Stimulated activated CD4-positive, alpha-beta T cell treated with anti-CD3 and anti-CD28 coated beads, Interleukin-2, amount 100 ng/mL, for 24 hours (primary cell): Measurements from ENCODE around the gene MYT1.

Experiments
- DNase-seq, 2 donors: peaks; one replicate each; pipeline ENCODE4 v3.0.0-alpha.2; 2020

MYT1 gene

GRCh38 chr20:64253443-64253842 is 89.2 kb downstream of the MYT1 start:
- no peak for DNase-seq

DNA sequence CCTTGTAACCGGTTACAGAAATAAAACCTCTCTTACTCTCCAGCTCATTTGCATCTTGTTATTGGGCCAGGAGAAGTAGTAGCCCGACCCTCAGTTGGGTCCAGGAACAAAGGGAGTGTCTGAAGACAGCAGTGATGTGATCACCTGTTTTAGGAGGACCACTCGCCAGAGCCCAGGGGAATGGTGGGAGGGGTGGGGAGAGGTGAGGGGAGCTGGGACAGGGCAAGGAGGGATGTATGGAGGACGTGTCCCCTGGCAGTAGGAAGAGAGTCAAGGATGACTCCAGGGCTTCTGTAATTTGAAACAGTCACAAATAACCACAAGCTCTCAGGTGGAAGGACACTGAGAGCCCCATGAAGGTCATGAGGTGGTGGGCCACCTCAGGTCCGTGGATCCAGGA is 89.9 kb downstream of the MYT1 start:
- DNase-seq: no peak

- no peak for DNase-seq
Measured at GRCh38 chr20:64254571-64255360, 90.5 kb downstream of the MYT1 start.

DNA sequence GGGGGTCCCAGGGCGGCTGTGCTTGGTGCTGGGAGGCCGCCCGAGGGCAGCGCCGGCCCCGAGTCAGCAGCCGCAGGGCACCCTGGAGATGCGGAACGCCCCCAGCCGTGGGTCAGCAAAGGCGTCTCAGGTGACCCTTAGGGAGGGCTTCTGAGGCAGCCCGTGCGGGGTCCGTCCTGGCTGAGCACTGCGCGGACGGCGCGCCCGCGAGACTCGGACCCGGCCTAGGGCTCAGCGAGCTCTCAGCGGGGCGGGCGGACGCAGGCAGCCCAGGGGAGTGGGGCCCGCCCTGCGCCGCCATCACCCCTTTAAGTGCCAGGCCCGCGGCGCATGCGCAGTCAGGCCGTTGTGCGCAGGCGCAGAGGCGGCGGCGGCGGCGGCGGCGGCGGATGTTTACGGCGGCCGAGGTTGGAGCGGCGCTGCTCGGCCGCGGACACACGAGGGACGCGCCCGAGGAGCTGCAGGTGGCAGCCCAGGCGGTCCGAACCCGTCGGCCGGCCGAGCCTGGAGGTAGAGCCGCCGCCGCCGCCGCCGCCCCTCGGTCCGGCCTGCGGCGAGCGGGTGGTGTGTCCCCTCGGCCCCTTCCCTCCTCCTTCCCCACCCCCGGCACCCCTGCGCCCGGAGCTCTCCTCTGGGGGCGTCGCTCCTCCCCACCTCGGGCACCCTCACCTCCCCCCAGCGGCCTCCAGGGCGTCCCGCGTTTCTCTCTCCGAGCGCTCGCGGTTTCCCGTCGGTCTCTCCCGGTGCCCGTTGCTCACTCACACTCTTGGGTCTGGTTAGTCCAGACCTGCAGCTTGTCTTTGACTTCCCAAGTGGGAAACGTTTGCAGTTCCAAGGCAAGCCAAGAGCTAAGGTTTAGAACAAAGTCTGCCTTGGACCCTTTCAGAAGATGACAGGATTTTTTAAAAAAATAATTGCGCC is 91.4 kb downstream of the MYT1 start, which contains the start of gene PCMTD2:
Gene PCMTD2, plus strand, starts transcription at position 388 of the 921 bp plus-strand sequence. CDS start 4,218 bp downstream, outside the sequence.
- DNase-seq: peak; percentile 85 to 88

DNA sequence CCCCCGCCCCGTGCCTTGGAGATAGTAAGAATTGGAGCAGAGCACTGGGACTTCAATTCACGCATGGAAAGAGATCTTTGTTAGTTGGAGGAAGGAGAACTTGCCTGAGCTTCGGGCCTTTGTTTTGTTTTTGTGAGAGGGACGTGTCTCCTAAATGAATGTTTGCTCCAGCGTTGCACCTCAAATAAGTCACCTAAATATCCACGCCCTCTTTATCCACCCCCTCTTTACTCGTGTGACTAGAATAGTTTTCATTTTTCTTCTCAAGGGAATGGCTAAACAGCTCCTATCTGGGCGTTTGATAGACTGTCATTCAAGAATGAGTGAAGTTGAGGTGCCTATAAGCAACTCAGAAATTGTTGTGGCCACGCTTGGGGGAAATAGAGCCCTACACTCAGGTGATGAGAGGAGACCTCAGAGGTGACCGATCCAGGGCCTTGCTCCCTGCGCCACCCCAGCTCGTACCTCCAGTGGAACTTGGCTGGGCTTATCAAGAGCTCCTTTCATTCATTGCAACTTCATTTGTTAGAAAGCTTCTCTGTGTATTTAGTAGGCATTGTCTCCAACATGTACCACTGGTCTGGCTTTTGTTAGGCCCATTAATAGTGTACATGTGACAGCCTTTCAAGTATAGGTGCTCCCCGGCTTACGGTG is 92.2 kb downstream of the MYT1 start:
- peak in 1 of 2 donors; percentile 19 for DNase-seq

DNA sequence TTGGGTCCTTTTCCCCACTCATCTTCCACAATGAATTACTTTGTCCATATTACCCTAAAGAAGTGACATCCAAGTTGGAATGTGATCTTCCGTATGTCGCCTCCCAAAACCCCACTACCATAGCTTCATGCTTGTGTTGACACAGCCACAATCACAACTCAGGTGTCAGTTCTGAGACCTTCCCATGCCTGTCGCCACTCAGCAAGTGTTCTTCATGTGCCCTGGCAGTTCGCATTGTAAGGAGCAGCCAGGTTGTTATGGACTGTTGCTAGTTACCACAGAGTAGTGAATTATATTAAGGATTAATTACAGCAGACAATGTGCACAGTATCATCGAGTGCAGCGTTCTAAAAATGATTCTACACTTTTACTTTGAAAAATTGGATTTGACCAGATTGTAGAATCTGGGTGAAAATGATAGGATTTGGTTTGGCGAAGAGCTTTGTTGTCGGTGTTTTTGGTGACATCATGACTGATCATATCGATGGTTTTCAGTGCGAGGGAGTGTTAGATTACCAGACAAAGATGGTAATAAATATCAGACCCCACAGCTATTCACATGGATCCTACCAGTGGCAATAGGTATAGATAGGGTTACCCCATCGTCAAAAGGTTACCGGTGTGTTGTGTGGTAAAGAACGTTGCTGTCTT is 93.0 kb downstream of the MYT1 start:
- peak in 1 of 2 donors; percentile 14 for DNase-seq

- no peak for DNase-seq
Measured at GRCh38 chr20:64258071-64258823, 94.0 kb downstream of the MYT1 start.

GRCh38 chr20:64260239-64260638 is 96.0 kb downstream of the MYT1 start:
- DNase-seq: no peak

DNA sequence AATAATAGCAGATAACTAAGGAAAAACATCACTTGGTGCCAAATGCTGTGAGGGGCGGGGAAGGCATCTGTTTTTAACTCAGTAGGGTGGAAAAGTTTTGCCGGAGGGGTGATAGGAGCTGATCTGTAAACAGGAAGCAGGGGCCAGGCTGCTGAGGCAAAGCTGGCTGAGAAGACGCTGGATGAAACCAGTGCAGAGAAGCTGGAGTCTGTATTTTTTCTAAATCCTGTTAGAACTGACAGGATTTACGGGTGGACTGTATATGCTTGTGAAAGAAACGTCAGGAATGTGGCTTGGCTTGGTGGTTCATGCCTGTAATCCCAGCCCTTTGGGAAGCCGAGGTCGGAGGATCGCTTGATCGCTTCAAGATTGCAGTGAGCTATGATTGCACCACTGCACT is 96.9 kb downstream of the MYT1 start:
- no peak for DNase-seq

- DNase-seq: no peak
Measured at GRCh38 chr20:64264091-64264490, 99.8 kb downstream of the MYT1 start.

- no peak for DNase-seq
Measured at GRCh38 chr20:64265201-64265600, 100.9 kb downstream of the MYT1 start.

GRCh38 chr20:64266988-64267387 is 102.7 kb downstream of the MYT1 start:
- DNase-seq: no peak

DNA sequence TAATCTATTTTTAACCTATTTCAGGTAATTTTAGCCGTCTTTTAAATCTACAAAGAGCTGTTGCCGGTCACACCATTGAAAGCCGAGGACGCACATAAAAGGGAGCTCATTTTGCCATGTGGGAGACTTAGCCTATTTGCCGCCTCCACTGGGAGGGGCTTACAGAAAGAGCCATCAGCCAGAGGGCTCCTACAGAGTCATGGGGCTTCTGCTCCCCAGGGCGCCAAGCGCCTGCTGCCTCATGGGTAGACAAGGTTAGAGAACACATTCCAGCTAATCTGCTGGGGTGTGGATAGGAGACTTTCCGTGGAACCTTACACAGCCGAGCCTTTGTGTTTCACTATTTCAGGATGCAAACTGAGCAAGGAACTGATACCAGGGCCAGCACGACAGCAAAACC is 103.9 kb downstream of the MYT1 start:
- no peak for DNase-seq

GRCh38 chr20:64269604-64270411 is 105.6 kb downstream of the MYT1 start:
- no peak for DNase-seq

DNA sequence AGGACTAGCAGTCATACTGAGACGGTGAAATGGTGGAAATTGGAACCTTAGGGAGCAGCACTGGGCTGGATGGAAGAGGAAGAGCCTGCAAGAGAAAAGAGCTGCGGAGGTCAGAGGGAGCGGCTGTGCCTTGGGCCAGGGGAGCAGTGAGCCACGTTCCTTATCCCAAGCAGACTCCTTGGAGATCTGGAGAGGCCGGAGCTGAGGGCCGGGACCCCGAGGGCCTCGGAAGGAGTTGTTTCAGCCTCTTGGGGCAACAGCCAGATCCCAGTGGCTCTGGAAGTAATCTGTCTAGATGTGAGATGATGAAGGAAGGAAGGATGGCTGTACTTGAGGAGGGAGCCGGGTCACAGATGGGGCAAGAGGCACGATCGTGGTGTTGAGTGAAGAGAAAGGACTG is 107.4 kb downstream of the MYT1 start:
- DNase-seq: no peak

GRCh38 chr20:64273109-64273508 is 108.9 kb downstream of the MYT1 start:
- no peak for DNase-seq

DNA sequence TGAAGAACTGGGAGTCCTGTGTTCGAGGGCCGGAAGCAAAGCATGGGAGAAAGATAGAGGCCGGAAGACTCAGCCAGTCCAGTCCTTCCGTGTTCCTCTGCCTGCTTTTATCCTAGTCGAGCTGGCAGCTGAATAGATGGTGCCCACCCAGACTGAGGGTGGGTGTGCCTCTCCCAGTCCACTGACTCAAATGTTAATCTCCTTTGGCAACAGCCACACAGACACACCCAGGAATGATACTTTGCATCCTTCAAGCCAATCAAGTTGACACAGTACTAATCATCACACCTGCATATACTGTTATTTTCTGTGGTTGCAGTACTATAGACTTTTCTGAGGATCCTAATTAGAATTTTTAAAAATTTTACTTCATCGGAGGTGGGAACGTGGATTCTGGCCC is 112.6 kb downstream of the MYT1 start:
- DNase-seq: no peak

DNA sequence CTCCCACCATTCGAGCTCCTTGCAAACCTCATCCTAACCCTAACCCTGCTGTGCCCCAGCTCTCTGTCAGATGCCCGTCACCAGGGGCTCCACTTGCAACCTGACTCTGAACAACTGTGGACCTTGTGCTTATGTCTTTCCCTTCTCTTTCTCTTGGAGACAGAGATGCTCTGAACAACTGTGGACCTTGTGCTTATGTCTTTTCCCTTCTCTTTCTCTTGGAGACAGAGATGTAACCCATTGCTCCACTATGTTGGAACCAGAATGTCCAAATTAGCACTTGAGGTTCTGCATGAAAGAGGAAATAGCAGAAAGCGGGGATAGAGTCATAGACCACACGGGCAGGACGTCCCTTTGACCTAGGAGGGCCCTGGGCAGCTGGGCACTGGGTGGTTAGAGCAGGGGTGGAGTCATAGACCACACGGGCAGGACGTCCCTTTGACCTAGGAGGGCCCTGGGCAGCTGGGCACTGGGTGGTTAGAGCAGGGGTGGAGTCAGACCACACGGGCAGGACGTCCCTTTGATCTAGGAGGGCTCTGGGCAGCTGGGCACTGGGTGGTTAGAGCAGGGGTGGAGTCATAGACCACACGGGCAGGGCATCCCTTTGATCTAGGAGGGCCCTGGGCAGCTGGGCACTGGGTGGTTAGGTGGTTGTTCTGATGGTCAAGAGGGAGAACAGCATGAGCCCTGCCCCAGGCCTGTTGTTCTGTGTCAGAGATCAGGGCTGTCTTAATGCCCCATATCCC is 113.5 kb downstream of the MYT1 start:
- DNase-seq: no peak

- DNase-seq: no peak
Measured at GRCh38 chr20:64278317-64278681, 114.0 kb downstream of the MYT1 start.

GRCh38 chr20:64279826-64280459 is 115.7 kb downstream of the MYT1 start:
- DNase-seq: no peak
